Esophagus muscularis mucosa (tissue), 4 donors: ENCODE data around the gene RIGI. TPM values are rescaled to one million over a fixed set of nuclear protein-coding genes. Genes with fewer than 3 reads are reported as not detected.

Experiments
- DNase-seq: peaks from one replicate; pipeline ENCODE4 v3.0.0-alpha.2; 2017; ENCODE audit errors: extremely low spot score
- H3K27ac ChIP-seq, 4 donors: fragments of 200-600 bp; sonication (generic); replicated peaks in 1 of 4; 1 replicate in 3 of 4; 2 replicates in 1 of 4; pipeline ENCODE4 v1.5.1; 2016 to 2019; ENCODE audit warnings: mild to moderate bottlenecking in 1 of 4
- H3K27me3 ChIP-seq, 4 donors: fragments of 200-600 bp; sonication (generic); one replicate each; pipeline versions ENCODE4 v1.5.1 to v1.6.0; 2016 to 2019
- H3K36me3 ChIP-seq, 4 donors: fragments of 200-600 bp; sonication (generic); one replicate each; pipeline ENCODE4 v1.5.1; 2016 to 2019
- H3K4me1 ChIP-seq, 4 donors: fragments of 200-600 bp; sonication (generic); one replicate each; pipeline ENCODE4 v1.5.1; 2016 to 2019
- H3K4me3 ChIP-seq, 4 donors: fragments of 200-600 bp; sonication (generic); 1 replicate in 2 of 4; 2 replicates in 2 of 4; pipeline ENCODE4 v1.5.1; 2016 to 2019; ENCODE audit warnings: mild to moderate bottlenecking in 4 of 4, moderate library complexity in 1 of 4
- H3K9me3 ChIP-seq, 4 donors: fragments of 200-600 bp; sonication (generic); 1 replicate in 3 of 4; 2 replicates in 1 of 4; pipeline ENCODE4 v1.5.1; 2016 to 2019
- EP300 ChIP-seq: sonication (generic); formaldehyde crosslinking; IDR thresholded peaks from one replicate; pipeline ENCODE4 v1.6.1; 2017; ENCODE audit warnings: antibody characterized with exemption
- POLR2A ChIP-seq: fragments of 450-650 bp; IDR thresholded peaks from one replicate; pipeline ENCODE4 v1.6.1; 2017; ENCODE audit warnings: antibody characterized with exemption, moderate library complexity, mild to moderate bottlenecking, low read depth
- POLR2AphosphoS5 ChIP-seq, 2 donors: sonication (generic); formaldehyde crosslinking; IDR thresholded peaks; one replicate each; pipeline ENCODE4 v1.6.1; 2017; ENCODE audit warnings: antibody characterized with exemption in 2 of 2
- WGBS: methylation state at CpG from one replicate; pipeline ENCODE4 v1.1.5; 2018; 5-methylcytosine and 5-hydroxymethylcytosine counted together
- intact Hi-C: fragments of 100-400 bp; cut with DNase I; formaldehyde crosslinking; loops from one replicate; pipeline ENCODE4 v1.15.1; 2023
- total RNA-seq, 4 donors: library from RNA; depleted of rRNA; stranded (reverse); fragments of >200 nt; gene quantifications; one replicate each; pipeline versions ENCODE4 v1.1.0 to v1.2.1, GENCODE V29; 2016
- TF ChIP-seq, protein P1 (sequence below), 3 experiments: fragments of 200-600 bp in 2 of 3; fragments of 450-650 bp in 1 of 3; sonication (generic) in 2 of 3; IDR thresholded peaks; one replicate each; pipeline ENCODE4 v1.5.1; 2017 to 2019; ENCODE audit warnings: antibody characterized with exemption in 3 of 3, mild to moderate bottlenecking in 2 of 3, moderate library complexity in 1 of 3

Gene RIGI
- total RNA-seq, 4 donors from 2014 or later, result 6.5 to 10.1 (median 8.2) TPM

DNA sequence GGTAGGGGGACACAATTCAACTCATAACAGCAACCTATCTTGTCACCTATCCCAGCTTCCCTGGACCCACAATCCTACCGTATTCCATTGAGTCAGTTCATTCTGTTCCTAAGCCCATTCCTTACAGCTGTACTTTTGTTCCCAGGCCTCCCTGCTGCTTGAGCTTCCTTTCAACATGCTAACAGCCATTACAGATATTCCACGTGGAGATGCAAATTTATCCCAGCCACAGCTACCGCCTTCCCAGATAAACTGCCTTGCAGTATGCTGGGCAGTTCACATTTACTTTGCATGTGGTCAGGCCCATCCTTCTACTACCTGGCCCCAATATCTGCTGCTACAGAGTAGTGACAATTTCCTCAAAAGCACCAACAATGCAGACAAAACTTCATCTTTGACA lies 23.0 kb downstream of the RIGI start:
- H3K36me3 ChIP-seq, result peaks cover 8 to 28% (median 18%) of the 10 kb centered on the region in 4 donors
- no peak overlapping the region for H3K27ac ChIP-seq
- H3K27me3 ChIP-seq, result no peaks in the 10 kb centered on the region
- DNase-seq, result no peak
- TF ChIP-seq, protein P1, sequence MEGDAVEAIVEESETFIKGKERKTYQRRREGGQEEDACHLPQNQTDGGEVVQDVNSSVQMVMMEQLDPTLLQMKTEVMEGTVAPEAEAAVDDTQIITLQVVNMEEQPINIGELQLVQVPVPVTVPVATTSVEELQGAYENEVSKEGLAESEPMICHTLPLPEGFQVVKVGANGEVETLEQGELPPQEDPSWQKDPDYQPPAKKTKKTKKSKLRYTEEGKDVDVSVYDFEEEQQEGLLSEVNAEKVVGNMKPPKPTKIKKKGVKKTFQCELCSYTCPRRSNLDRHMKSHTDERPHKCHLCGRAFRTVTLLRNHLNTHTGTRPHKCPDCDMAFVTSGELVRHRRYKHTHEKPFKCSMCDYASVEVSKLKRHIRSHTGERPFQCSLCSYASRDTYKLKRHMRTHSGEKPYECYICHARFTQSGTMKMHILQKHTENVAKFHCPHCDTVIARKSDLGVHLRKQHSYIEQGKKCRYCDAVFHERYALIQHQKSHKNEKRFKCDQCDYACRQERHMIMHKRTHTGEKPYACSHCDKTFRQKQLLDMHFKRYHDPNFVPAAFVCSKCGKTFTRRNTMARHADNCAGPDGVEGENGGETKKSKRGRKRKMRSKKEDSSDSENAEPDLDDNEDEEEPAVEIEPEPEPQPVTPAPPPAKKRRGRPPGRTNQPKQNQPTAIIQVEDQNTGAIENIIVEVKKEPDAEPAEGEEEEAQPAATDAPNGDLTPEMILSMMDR (IDR thresholded peaks at IDR 0.05), result no peak
- no peak for TF ChIP-seq EP300
- no peak for TF ChIP-seq POLR2AphosphoS5 (IDR thresholded peaks at IDR 0.05)
- no peak for TF ChIP-seq POLR2A
- H3K4me1 ChIP-seq, result peaks cover 0 to 5% (median 2%) of the 10 kb centered on the region in 4 donors
- no peak overlapping the region for H3K4me3 ChIP-seq
- intact Hi-C loops, result no loop called here
- 89% methylated on average over 3 of the region's 3 CpGs for WGBS
- no peaks in the 10 kb centered on the region for H3K9me3 ChIP-seq

DNA sequence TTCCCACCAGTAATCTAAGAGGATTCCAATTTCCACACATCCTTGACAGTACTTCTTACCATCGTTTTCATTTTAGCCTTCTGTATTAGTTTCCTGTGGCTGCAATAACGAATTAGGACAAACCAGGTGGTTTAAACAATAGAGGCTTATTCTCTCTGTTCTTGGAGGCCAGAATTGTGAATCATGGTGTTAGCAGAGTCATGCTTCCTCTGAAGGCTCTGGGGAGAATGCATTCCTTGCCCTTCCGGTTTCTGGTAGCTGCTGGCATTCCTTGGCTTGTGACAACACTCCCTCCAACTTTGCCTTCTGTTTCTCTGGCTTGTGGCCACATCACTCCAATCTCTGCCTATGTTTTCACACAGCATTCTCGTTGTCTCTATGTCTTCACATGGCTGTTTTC lies 23.5 kb downstream of the RIGI start:
- Histone ChIP-seq H3K4me3 (no peak overlapping the region), H3K9me3 (no peaks in the 10 kb centered on the region), H3K4me1 (peaks cover 0 to 5% (median under 1%) of the 10 kb centered on the region in 4 donors), H3K36me3 (peaks cover 8 to 33% (median 23%) of the 10 kb centered on the region in 4 donors), H3K27ac (no peak overlapping the region), H3K27me3 (no peaks in the 10 kb centered on the region)
- intact Hi-C loops, result no loop called here
- no peak for DNase-seq
- TF ChIP-seq, protein P1 (IDR thresholded peaks at IDR 0.05), result no peak
- TF ChIP-seq POLR2A, result no peak
- no peak for TF ChIP-seq POLR2AphosphoS5 (IDR thresholded peaks at IDR 0.05)
- no peak for TF ChIP-seq EP300
- 74% methylated on average over 4 of the region's 4 CpGs for WGBS

DNA sequence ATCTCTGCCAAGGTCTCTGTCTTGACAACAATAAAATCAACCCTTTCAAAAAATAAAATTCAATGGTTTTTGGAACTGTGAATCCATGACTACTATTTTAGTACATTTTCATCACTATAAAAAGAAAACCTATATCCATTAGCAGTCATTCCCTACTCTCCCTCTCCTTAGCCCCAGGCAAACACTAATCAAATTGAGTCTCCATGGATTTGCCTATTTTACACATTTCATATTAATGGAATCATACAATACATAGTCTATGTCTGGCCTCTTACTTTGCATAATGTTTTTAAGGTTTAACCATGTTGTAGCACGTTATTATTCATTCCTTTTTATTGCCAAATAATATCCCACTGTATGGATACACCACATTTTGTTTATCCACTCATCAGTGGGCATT lies 24.1 kb downstream of the RIGI start:
- Histone ChIP-seq H3K4me1 (peaks cover 0 to 5% (median 0%) of the 10 kb centered on the region in 4 donors), H3K27me3 (no peaks in the 10 kb centered on the region), H3K4me3 (no peak overlapping the region), H3K9me3 (no peaks in the 10 kb centered on the region), H3K27ac (no peak overlapping the region), H3K36me3 (peaks cover 8 to 38% (median 27%) of the 10 kb centered on the region in 4 donors)
- TF ChIP-seq POLR2A (no peak), EP300 (no peak), POLR2AphosphoS5 (IDR thresholded peaks at IDR 0.05) (no peak)
- TF ChIP-seq, protein P1 (IDR thresholded peaks at IDR 0.05), result no peak
- DNase-seq, result no peak
- WGBS, result 97% methylated on average over 1 of the region's 1 CpG
- intact Hi-C loops, result no loop called here

DNA sequence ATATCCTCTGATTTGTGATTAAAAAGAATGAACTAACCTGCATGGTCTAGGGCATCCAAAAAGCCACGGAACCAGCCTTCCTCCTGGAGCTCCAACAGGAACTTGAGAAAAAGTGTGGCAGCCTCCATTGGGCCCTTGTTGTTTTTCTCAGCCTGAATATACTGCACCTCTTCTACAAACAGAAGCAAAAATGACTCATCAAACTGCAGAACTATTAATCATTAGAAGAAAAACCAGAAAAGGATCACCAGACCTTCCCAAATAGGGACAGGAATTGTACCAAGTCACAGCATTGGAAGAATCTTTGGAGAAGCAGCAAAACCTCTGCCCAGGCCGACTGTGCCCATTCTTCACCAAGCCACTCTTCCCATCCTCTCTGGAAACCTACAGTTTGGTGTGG lies 25.2 kb downstream of the RIGI start:
- TF ChIP-seq POLR2AphosphoS5 (IDR thresholded peaks at IDR 0.05) (no peak), EP300 (no peak), POLR2A (no peak)
- TF ChIP-seq, protein P1 (IDR thresholded peaks at IDR 0.05), result no peak
- no peaks in the 10 kb centered on the region for H3K9me3 ChIP-seq
- intact Hi-C loops, result no loop called here
- DNase-seq, result no peak
- no peak overlapping the region for H3K27ac ChIP-seq
- H3K27me3 ChIP-seq, result no peaks in the 10 kb centered on the region
- H3K4me1 ChIP-seq, result no peaks in the 10 kb centered on the region
- H3K4me3 ChIP-seq, result no peak overlapping the region
- peaks cover 8 to 46% (median 32%) of the 10 kb centered on the region in 4 donors for H3K36me3 ChIP-seq
- whole genome bisulfite sequencing, result 86% methylated on average over 2 of the region's 2 CpGs

DNA sequence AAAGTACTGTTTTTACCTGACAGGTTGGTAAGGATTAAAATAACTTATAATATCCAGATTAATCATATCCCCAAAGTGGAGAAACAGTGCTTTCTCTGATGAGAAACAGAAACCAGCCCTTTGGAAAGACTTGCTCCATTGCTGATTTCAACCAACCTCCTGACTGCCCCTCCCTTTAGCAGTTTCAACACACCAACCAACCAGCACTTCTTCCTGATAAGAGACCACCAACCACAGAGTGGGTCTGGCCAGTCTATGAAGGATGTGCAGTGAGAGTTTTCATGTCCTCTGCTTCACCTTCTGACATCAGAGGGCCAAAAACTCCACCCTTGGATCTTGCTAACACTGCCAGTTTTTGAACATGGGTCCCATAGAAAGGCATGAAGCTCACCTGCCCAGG lies 28.1 kb downstream of the RIGI start:
- no peaks in the 10 kb centered on the region for H3K27me3 ChIP-seq
- intact Hi-C loops, result no loop called here
- TF ChIP-seq POLR2A (no peak), EP300 (no peak), POLR2AphosphoS5 (IDR thresholded peaks at IDR 0.05) (no peak)
- TF ChIP-seq, protein P1 (IDR thresholded peaks at IDR 0.05), result no peak
- no peak overlapping the region for H3K27ac ChIP-seq
- no peaks in the 10 kb centered on the region for H3K9me3 ChIP-seq
- no peaks in the 10 kb centered on the region for H3K4me1 ChIP-seq
- no peak for DNase-seq
- peaks cover 8 to 63% (median 33%) of the 10 kb centered on the region in 4 donors for H3K36me3 ChIP-seq
- no peak overlapping the region for H3K4me3 ChIP-seq
